ENCODE data around the gene KRTAP10-7.
"Not testable (repeated sequence)": the region's sequence is repeated elsewhere in the genome, so short reads cannot be mapped to it uniquely, and the experiment has no call there.

Gene KRTAP10-7

DNA sequence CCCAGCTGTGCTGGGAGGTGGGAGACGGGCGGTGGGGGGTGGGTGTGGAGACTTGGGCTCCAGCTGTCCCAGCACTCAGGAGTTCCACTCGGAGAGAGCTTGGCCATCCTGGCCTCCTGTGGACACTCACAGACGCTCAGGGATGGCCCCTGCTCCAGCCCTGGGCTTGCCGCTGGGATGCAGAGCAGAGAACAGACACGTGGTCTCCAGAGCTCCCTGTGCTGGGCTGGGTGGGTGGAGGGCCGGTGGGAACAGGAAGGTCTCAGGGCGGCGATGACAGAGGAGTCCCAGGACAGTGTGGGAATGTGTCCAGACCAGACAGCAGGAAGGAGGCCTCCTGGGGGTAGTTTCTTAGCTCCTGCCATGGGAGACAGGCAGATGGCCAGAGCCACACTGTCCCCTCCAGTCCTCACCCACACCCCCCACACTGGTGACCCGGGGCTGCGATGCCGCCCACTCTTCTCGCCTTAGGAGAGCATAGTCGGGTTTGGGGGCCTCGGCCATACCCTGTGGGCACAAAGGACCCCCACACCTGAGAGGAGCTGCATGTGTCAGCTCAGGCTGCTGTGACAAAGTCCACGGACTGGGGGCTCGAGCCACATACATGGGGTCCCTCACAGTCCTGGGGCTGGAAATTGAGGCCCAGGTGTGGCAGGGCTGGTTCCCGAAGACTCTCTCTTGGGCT is 28.5 kb downstream of the KRTAP10-7 start:
- DNase-seq (ENCODE audit: low read depth in 4 of 4, low spot score in 1 of 4): no peak

DNA sequence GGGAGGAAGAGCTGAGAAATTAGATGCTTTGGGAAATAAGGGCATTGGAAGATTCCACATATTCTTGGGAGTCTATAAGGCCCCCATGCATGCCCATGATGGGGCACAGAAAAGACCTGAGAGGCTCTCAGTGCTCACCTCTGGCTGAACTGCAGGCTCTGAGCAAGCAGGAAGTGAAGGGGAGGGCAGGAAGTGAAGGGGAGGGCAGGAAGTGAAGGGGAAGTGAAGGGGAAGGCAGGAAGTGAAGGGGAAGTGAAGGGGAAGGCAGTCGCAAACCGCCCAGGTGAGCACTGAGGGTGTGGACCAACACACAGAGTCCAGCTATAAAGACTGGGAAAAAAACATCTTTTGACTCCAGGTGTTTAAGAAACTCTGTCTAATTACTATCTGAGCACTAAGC is 30.0 kb downstream of the KRTAP10-7 start:
- DNase-seq (ENCODE audit: low read depth in 4 of 4, low spot score in 1 of 4): no peak

DNA sequence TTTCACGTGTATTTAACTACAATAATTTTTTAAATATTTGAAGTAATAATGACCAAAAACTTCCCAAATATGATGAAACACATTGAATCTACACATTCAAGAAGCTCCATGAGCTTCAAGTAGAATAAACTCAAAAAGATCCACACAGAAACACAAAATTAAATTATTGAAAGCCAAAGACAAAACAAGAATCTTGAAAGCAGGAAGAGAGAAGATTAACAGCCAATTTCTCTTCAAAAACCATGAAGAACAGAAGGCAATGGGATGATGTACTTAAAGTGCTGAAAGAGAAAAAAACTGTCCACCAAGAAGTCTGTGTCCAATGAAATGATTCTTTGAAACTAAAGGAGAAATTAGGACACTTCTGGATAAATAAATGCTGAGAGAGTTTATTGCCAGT is 31.7 kb downstream of the KRTAP10-7 start:
- DNase-seq (ENCODE audit: low read depth in 4 of 4, low spot score in 1 of 4): no peak

DNA sequence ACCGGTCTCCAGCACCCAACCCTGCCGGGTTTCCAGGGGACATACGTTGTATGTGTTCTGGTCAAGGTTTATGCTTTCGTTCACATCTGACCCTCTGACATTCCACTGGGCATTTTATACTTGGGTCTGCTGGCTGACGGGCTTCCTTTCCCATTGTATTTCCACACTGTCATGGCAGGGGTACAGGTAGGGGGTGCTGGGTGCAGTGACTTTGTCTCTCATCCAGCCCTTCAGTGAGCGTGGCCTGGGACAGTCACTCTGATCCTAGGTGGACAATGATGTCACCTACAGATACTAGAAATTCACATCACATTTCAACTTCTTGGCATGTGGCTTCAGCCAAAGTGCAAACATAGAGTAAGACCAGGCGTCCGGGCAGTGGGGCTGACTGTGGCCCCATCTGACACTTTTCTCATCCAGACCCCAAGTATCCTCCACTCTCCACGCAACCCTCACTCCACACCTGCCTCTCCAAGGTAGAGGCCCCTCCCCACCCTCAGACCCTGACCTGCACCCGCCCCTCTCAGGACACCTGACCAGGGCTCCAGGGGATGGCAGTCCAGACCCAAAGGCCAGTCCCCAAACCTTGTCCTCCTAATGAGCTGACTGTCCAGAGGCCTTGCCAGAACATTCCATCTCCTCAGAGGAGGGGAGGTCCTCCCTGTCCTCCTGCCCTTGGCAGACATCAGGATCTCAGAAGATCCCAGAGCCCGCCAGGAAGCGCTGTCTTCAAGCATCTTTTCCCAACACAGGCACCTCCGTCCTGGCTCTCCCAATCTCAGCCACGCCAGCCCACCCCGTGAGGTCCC is 36.0 kb downstream of the KRTAP10-7 start:
- DNase-seq (ENCODE audit: low read depth in 4 of 4, low spot score in 1 of 4): no peak

DNA sequence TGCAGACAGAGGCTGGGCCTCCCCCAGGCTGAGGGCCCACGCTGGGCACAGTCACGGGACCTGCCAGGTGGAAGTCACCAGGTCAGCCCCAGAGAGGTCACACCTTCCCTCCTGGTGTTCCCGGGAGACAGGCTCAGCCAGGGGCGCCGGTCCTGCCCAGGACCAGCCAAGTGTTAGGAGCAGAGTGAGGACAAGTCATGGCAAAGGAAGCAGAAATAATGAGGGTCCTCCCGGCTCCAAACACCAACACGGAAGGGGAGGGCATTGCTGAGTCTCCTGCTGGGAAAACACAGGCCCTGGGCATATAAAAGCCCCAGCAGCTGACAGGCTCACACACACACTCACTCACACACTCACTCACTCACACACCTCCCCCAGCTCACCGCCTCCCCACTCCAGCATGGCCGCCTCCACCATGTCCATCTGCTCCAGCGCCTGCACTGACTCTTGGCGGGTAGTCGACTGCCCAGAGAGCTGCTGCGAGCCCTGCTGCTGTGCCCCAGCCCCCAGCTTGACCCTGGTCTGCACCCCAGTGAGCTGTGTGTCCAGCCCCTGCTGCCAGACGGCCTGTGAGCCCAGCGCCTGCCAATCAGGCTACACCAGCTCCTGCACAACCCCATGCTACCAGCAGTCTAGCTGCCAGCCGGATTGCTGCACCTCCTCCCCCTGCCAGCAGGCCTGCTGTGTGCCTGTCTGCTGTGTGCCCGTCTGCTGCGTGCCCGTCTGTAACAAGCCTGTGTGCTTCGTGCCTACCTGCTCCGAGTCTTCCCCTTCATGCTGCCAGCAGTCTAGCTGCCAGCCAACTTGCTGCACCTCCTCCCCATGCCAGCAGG is 36.8 kb downstream of the KRTAP10-7 start, which contains the start of gene KRTAP10-10:
TSS of gene KRTAP10-10 (plus strand) at position 339 of the 833 bp plus-strand sequence. CDS start at position 401, 62 bp downstream.
- no peak for DNase-seq (ENCODE audit: low read depth in 4 of 4, low spot score in 1 of 4)

DNA sequence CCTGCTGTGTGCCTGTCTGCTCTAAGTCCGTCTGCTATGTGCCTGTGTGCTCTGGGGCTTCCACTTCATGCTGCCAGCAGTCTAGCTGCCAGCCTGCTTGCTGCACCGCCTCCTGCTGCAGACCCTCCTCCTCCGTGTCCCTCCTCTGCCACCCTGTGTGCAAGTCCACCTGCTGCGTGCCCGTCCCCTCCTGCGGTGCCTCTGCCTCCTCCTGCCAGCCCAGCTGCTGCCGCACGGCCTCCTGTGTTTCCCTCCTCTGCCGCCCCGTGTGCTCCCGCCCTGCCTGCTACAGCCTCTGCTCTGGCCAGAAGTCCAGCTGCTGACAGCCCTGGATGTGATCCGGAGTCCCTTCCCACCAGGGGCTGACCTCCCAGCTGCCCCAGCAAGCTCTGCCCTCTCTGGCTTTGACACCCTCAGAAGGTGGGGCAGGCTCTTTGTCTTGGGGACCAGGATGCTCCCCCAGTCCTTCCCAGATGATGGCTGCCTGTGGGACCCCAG is 37.5 kb downstream of the KRTAP10-7 start:
- DNase-seq (ENCODE audit: low read depth in 4 of 4, low spot score in 1 of 4): not testable (repeated sequence)

DNA sequence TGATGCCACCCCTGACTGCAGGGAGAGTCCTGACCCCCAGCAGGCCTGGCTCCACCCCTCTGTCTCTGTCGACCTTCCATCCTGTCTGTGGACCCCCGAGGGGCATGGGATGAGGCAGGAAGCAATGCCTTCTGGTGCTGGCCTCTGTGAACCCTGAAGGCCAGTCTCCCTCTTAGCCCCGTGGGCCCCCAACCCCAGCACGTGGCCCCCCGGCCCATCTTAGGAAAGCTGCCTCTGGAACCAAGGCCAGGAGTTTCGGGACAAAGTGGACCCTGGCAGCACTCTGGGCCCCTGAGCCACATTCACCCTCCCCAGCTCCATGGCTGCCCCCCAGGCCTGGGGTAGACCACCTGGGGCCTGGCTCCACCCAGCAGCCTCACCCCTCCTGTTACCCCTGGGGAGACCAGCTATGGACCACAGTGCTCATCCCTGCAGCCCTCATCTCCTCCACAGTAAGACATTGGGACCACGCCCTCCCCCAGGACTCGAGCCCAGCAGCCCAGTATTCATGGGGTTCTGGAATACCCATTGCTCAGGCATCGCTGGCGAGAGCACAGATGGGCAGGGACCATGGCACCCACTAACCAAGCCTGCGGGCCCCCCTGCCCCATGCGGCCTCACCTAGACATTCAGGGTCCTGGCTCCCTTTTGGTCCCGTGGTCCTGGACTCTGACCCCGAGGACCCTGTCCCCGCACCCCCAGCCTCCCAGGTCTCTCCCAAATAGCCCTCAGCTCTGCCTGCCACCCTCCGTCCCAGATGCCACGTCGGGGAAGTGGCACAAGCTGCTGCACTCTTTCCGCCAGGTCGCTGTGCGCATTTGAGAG is 38.3 kb downstream of the KRTAP10-7 start:
- DNase-seq (ENCODE audit: low read depth in 4 of 4, low spot score in 1 of 4): not testable (repeated sequence)

DNA sequence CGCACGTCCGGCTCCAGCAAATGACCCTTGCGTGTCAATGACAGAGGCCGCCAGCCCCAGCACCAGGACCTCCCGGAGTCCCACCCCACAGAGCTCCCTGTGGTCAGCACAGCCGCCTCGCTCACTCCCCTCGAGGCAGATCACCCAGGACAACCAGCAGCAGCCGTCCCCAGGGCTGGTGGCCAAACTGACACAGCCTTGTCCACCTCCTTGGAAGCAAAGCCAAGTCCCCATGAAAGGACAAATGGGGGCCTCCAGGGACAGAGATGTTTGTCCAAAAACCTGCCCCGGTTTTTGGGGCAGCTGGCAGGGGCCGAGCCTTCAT is 38.9 kb downstream of the KRTAP10-7 start:
- no peak for DNase-seq (ENCODE audit: low read depth in 4 of 4, low spot score in 1 of 4)

DNA sequence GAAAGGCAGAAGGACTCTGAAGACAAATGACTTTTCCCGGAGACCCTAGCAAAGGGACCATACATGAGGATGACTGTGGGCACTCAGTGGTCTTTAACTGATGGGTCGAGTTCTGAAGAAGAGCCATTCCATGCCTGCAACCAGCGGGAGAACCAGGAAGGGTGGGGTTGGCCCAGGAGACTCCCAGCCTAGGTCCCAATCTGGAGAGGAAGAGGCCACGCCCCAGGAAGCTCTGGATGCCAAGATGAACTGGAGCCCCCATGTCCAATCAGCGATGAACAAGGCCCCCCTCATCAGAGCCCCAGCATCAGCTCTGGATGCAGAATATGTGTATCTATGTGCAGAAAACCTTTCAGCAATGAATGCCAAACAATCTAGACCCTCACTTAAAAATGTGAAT is 40.4 kb downstream of the KRTAP10-7 start:
- no peak for DNase-seq (ENCODE audit: low read depth in 4 of 4, low spot score in 1 of 4)

DNA sequence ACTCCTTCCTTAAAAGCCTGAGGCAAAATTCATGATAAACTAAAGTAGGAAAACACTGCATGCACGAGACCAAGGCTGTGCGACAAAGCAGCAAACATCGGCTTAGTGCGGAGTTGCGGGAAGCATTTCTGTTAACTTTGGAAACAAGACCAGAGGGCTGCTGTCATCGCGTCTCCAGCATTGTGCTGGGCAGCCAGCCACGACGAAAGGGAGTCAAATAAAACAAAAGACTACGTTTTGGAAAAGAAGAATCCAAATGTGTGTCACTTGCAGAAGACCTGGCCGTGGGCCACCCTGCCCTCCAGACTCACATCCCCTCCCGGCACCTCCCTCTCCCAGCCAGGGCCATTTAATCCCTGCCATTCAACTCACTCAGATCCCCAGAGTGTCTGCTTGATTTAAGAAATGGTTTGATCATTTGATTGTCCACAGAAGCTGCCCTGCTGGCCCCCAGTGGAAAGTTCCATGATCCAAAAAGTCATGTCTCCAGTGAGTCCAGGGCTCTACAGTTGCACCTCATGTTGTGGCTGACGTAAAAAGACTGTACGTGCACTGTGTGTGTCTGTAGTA is 43.4 kb downstream of the KRTAP10-7 start:
- DNase-seq (ENCODE audit: low read depth in 4 of 4, low spot score in 1 of 4): no peak

DNA sequence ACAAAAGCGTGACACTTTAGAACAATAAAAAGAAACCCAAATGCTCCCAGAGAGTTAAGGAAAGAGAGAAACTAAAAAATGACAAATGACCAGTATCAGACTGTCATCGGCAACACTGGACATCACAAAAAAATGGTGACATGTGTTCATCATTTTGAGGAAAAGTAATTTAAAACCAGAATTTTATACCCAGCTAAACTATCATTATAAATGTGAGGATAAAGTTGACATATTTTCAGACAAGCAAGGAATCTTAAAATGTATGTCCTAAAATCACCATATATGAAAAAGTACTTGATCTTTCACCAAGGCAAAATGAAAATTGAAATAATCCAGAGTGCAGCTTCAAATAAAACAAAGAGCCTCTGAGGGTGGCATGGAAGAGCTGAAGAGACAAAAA is 44.5 kb downstream of the KRTAP10-7 start:
- no peak for DNase-seq (ENCODE audit: low read depth in 4 of 4, low spot score in 1 of 4)

DNA sequence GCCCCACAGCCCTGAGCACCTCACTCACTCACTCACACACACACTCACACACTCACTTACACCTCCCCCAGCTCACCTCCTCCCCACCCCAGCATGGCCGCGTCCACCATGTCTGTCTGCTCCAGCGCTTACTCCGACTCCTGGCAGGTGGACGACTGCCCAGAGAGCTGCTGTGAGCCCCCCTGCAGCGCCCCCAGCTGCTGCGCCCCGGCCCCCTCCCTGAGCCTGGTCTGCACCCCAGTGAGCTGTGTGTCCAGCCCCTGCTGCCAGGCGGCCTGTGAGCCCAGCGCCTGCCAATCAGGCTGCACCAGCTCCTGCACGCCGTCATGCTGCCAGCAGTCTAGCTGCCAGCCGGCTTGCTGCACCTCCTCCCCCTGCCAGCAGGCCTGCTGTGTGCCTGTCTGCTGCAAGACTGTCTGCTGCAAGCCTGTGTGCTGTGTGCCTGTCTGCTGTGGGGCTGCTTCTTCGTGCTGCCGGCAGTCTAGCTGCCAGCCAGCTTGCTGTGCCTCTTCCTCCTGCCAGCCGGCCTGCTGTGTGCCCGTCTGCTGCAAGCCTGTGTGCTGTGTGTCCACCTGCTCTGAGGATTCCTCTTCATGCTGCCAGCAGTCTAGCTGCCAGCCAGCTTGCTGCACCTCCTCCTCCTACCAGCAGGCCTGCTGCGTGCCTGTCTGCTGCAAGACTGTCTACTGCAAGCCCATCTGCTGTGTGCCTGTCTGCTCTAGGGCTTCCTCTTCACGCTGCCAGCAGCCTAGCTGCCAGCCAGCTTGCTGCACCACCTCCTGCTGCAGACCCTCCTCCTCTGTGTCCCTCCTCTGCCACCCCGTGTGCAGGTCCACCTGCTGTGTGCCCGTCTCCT is 46.2 kb downstream of the KRTAP10-7 start, which contains the start of gene KRTAP10-11:
TSS of gene KRTAP10-11 (plus strand) at position 49 of the 856 bp plus-strand sequence. CDS start at position 94, 45 bp downstream.
- not testable (repeated sequence) for DNase-seq (ENCODE audit: low read depth in 4 of 4, low spot score in 1 of 4)

DNA sequence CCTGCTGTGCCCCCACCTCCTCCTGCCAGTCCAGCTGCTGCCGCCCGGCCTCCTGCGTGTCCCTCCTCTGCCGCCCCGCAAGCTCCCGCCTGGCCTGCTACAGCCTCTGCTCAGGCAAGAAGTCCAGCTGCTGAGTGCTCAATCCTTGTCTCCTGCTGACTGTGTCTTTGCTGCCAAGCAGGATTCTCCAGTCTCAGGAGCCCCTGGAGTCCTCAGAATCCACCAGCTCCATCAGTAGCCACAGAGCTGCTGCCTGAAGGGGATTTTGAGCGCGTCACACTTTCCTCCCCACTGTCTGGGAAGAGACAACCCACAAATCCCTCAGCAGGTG is 46.8 kb downstream of the KRTAP10-7 start:
- no peak for DNase-seq (ENCODE audit: low read depth in 4 of 4, low spot score in 1 of 4)

DNA sequence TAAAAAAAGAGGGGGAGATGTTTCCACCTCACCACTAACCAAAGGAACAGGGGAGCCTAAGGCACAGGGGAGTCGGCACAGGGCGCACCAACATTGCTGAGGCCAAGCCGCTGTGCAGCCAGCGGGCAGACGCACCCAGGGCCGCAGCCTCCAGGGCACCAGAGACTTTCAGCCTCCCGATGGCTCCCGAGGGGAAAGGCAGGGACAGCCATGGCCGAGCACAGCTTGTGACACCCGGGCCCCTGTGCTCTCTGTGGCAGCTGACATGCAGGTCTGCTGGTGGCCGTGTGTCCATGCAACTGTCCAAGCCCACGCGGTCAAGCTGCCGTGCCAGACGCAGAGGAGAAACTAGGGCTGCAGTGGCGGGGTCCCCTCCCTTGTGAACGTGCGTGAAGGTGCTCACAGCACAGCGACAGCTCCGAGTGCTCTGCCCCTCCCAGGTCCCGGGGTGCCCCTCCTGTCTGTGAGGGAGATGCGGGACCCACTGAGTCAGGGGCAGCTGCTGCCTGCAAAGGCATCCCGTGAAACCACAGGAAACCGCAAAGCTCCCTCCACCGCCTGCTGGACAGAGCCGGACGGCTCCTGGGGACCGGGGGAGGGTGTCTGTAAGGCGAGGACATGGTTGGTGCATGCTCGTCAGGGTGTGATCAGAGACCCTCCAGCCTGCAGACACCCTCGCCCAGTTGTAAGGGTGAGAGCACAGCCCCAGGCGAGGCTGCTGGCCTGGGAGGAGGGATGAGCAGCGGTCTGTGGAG is 48.3 kb downstream of the KRTAP10-7 start:
- DNase-seq (ENCODE audit: low read depth in 4 of 4, low spot score in 1 of 4): no peak

DNA sequence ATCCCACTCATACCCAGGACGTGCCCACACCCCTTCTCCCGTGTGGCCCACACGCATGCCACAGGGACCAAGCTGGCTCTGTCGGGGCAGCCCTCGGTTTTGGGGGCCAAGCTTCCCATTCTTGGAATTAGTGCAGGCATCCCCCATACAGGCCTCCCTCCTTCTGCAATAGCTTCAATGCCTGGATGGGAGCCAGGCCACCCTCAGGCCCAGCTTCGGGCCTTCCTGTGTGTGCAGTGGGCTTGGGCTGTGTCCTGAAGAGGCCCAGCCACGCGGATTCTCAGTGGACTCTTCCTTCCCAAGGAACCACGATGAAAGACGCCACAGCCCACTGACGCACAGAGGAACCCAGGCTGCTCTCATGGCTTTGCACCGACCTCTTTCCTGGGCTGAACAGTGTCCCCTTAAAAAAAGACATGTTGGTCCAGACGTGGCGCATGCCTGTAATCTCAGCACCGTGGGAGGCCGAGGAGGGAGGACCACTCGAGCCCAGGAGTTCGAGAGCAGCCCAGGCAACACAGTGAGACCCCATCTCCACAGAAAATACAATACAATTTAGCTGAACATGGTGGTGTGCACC is 49.2 kb downstream of the KRTAP10-7 start:
- DNase-seq (ENCODE audit: low read depth in 4 of 4, low spot score in 1 of 4): no peak

DNA sequence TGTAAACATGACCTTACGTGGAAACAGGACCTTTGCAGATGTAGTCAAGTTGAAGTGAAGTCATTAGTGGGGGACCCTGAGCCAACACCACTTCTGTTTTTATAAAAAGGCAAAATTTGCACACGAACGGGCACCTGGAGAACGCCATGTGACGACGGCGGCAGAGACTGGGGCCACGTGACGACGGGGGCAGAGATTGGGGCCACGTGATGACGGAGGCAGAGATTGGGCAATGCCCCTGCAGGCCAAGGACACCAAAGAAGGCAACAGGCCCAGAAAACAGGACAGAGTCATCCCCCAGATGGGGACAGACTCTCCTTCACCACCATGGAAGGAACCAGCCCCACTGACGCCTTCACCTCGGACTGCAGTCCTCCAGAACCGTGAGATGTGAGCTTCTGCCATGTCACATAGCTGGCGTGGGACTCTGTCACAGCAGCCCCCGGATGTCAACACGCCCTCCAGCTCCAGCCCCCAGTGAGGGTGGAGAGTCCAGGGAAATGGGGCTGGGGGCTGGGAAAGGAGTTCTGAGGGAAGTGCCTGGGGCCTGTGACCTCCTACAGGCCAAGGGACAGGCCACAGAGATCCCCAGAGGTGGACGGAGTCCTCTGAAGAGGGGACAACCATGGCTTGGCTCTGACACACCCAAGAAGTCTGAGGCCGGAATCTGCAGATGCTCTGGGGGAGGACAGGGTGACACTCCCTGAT is 50.0 kb downstream of the KRTAP10-7 start:
- DNase-seq (ENCODE audit: low read depth in 4 of 4, low spot score in 1 of 4): no peak

DNA sequence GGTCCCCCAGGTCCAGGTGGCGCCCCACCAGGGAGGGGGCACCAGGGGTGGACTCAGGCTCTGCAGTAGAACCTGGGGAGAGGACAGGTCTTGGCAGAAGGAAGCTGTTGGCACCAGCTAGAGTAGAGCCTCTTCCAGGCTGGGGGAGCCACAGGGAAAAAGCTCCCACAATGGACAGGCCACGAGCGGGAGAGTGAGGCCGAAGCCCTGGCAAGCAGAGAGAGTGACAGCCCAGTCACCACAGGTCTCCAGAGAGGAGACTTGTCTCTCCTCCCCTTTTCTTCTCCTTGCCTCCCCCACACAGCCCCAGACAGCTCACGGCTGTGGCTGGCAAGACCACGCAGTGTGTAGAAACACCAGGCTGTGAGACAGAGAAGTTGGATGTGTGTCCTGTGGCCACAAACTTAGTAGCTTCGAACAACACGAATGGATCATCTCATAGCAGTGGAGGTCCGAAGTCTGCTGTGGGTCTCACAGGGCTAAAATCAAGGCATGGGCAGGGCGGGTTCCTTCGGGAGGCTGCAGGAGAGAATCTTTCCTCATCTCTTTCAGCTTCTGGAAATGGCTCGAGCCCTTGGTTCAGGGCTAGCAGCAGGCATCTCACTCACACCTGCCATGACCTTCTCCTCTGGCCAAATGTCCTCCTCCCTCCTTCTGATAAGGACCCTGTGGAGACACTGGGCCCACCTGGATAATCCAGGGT is 50.7 kb downstream of the KRTAP10-7 start:
- DNase-seq (ENCODE audit: low read depth in 4 of 4, low spot score in 1 of 4): no peak
